IMR-90 (cell line): ENCODE measurements around the gene PTCD1. TPM values are rescaled to one million over a fixed set of nuclear protein-coding genes. Genes with fewer than 3 reads are reported as not detected.

Source experiments
- ATAC-seq: fragments of 200-7000 bp; cut with Tn5 transposase; 2 replicates; pipeline ENCODE4 v1.9.1; 2020; ENCODE audit warnings: low read depth, mild to moderate bottlenecking, moderate library complexity
- BruUV-seq: library from RNA; stranded (reverse); fragments of 400-500 nt; replicated peaks from 2 replicates; lab custom pipeline; 2021; lab: Mats Ljungman, UMichigan
- CTCF ChIA-PET: fragments of 300-600 bp; formaldehyde crosslinking; extraction: SDS; loops from one replicate; lab custom pipeline; 2021; ENCODE audit warnings: antibody characterized with exemption; lab: Yijun Ruan, JAX
- POLR2A ChIA-PET: fragments of 300-600 bp; sonication (Branson Sonifier 250); formaldehyde crosslinking; loops from one replicate; lab custom pipeline; 2022; ENCODE audit warnings: antibody characterized with exemption; ENCODE audit not compliant: unreplicated experiment; lab: Charles Lee
- DNase-seq: peaks from one replicate; pipeline ENCODE4 v3.0.0; 2013
- H2AFZ ChIP-seq: replicated peaks from 2 replicates; pipeline ENCODE3; 2013; ENCODE audit warnings: low read length, mild to moderate bottlenecking; ENCODE audit not compliant: poor library complexity
- H2AK5ac ChIP-seq: 2 replicates; pipeline ENCODE4 v1.6.1; 2013; ENCODE audit warnings: low read depth, low read length, inconsistent platforms
- H2AK9ac ChIP-seq: replicated peaks from 2 replicates; pipeline ENCODE3; 2013; ENCODE audit warnings: mild to moderate bottlenecking, low read depth, low read length, moderate library complexity; ENCODE audit not compliant: poor library complexity
- H2BK120ac ChIP-seq: 2 replicates; pipeline ENCODE4 v1.6.1; 2013; ENCODE audit warnings: low read depth, low read length, inconsistent platforms
- H2BK15ac ChIP-seq: 3 replicates; pipeline ENCODE4 v1.6.1; 2013; ENCODE audit warnings: low read depth, low read length, inconsistent platforms
- H2BK20ac ChIP-seq: 2 replicates; pipeline ENCODE4 v1.6.1; 2013; ENCODE audit warnings: low read depth, mild to moderate bottlenecking, inconsistent platforms, low read length, moderate library complexity
- H2BK5ac ChIP-seq: 2 replicates; pipeline ENCODE4 v1.6.1; 2013; ENCODE audit warnings: mild to moderate bottlenecking, low read depth, low read length, inconsistent platforms; ENCODE audit not compliant: poor library complexity, severe bottlenecking
- H3K14ac ChIP-seq: replicated peaks from 2 replicates; pipeline ENCODE4 v1.6.1; 2013; ENCODE audit warnings: low read depth, low read length, inconsistent platforms
- H3K18ac ChIP-seq: 2 replicates; pipeline ENCODE4 v1.6.1; 2013; ENCODE audit warnings: low read depth, low read length, control low read depth
- H3K23ac ChIP-seq: 2 replicates; pipeline ENCODE4 v1.6.1; 2013; ENCODE audit warnings: low read depth, low read length, inconsistent platforms
- H3K27ac ChIP-seq: 2 replicates; pipeline ENCODE4 v1.5.1; 2013; ENCODE audit warnings: mild to moderate bottlenecking, control low read depth, low read length; ENCODE audit not compliant: insufficient read depth
- H3K27me3 ChIP-seq: 2 replicates; pipeline ENCODE4 v1.6.1; 2013; ENCODE audit warnings: low read length; ENCODE audit not compliant: control insufficient read depth, insufficient read depth
- H3K36me3 ChIP-seq: 2 replicates; pipeline ENCODE4 v1.6.1; 2013; ENCODE audit warnings: low read length, mixed read lengths; ENCODE audit not compliant: control insufficient read depth, insufficient read depth
- H3K4ac ChIP-seq: 2 replicates; pipeline ENCODE4 v1.6.1; 2013; ENCODE audit warnings: low read depth, low read length, inconsistent platforms
- H3K4me1 ChIP-seq: 2 replicates; pipeline ENCODE4 v1.6.1; 2013; ENCODE audit warnings: low read length, mixed read lengths; ENCODE audit not compliant: control insufficient read depth, insufficient read depth
- H3K4me2 ChIP-seq: 2 replicates; pipeline ENCODE4 v1.6.1; 2013; ENCODE audit warnings: low read depth, mild to moderate bottlenecking, control low read depth, low read length, moderate library complexity
- H3K4me3 ChIP-seq: 2 replicates; pipeline ENCODE4 v1.5.1; 2013; ENCODE audit warnings: low read depth, mild to moderate bottlenecking, control low read depth, low read length, moderate library complexity; ENCODE audit not compliant: insufficient read depth
- H3K56ac ChIP-seq: 2 replicates; pipeline ENCODE4 v1.6.1; 2013; ENCODE audit warnings: low read length, inconsistent platforms; ENCODE audit not compliant: insufficient read depth; ENCODE audit errors: extremely low read depth
- H3K79me1 ChIP-seq, 2 experiments: 2 replicates each; pipeline ENCODE4 v1.6.1; 2013; ENCODE audit warnings: low read length in 2 of 2, inconsistent platforms in 1 of 2, low read depth in 1 of 2
- H3K9ac ChIP-seq: 2 replicates; pipeline ENCODE4 v1.6.1; 2013; ENCODE audit warnings: low read depth, low read length, control low read depth
- H3K9me1 ChIP-seq: 2 replicates; pipeline ENCODE4 v1.6.1; 2013; ENCODE audit warnings: low read length, inconsistent platforms; ENCODE audit not compliant: insufficient read depth
- H3K9me3 ChIP-seq: 2 replicates; pipeline ENCODE4 v1.6.1; 2013; ENCODE audit warnings: low read length; ENCODE audit not compliant: control insufficient read depth, insufficient read depth
- H4K20me1 ChIP-seq: 2 replicates; pipeline ENCODE4 v1.6.1; 2013; ENCODE audit warnings: low read length, inconsistent platforms; ENCODE audit not compliant: insufficient read depth
- H4K5ac ChIP-seq: 2 replicates; pipeline ENCODE4 v1.6.1; 2013; ENCODE audit warnings: mild to moderate bottlenecking, low read depth, low read length, control low read depth
- H4K8ac ChIP-seq, 2 experiments: 2 replicates each; pipeline ENCODE4 v1.6.1; 2013; ENCODE audit warnings: low read depth in 2 of 2, low read length in 2 of 2, control low read depth in 1 of 2, inconsistent platforms in 1 of 2
- H4K91ac ChIP-seq: 2 replicates; pipeline ENCODE4 v1.6.1; 2013; ENCODE audit warnings: low read depth, low read length, inconsistent platforms; ENCODE audit not compliant: insufficient read depth
- BHLHE40 ChIP-seq: fragments of 150-350 bp; IDR thresholded peaks from 2 replicates; pipeline ENCODE4 v1.6.1; 2016; ENCODE audit warnings: mild to moderate bottlenecking, low read depth, low read length
- CEBPB ChIP-seq: IDR thresholded peaks from 2 replicates; pipeline ENCODE4 v1.6.1; 2012; ENCODE audit warnings: low read depth, low read length, improper control_type of control experiment
- MAZ ChIP-seq: IDR thresholded peaks from 2 replicates; pipeline ENCODE4 v1.6.1; 2012; ENCODE audit warnings: low read depth, mild to moderate bottlenecking, low read length, improper control_type of control experiment, moderate library complexity, borderline replicate concordance
- MXI1 ChIP-seq: IDR thresholded peaks from 2 replicates; pipeline ENCODE4 v1.6.1; 2012; ENCODE audit warnings: low read depth, mild to moderate bottlenecking, low read length, moderate library complexity, borderline replicate concordance
- NFE2L2 ChIP-seq: fragments of 150-350 bp; IDR thresholded peaks from 2 replicates; pipeline ENCODE4 v1.6.1; 2016; ENCODE audit warnings: low read depth, mild to moderate bottlenecking, low read length
- RAD21 ChIP-seq: IDR thresholded peaks from 2 replicates; pipeline ENCODE4 v1.6.1; 2012; ENCODE audit warnings: low read length, improper control_type of control experiment
- RCOR1 ChIP-seq: IDR thresholded peaks from 2 replicates; pipeline ENCODE4 v1.6.1; 2012; ENCODE audit warnings: mild to moderate bottlenecking, low read length, improper control_type of control experiment; ENCODE audit not compliant: insufficient replicate concordance
- RFX5 ChIP-seq: IDR thresholded peaks from 2 replicates; pipeline ENCODE4 v1.8.0; 2012; ENCODE audit warnings: low read depth, mild to moderate bottlenecking, low read length, moderate library complexity
- SMC3 ChIP-seq: fragments of 150-350 bp; IDR thresholded peaks from 2 replicates; pipeline ENCODE4 v1.6.1; 2016; ENCODE audit warnings: low read depth, mild to moderate bottlenecking, antibody characterized with exemption, low read length, moderate library complexity
- WGBS, 2 experiments: methylation state at CpG; one replicate each; pipeline versions ENCODE4 v1.1.5 to v1.1.7; 2013; ENCODE audit warnings: missing lambda C conversion rate in 2 of 2; ENCODE audit not compliant: insufficient read length in 1 of 2; ENCODE audit errors: extremely low coverage in 2 of 2; 5-methylcytosine and 5-hydroxymethylcytosine counted together
- dilution Hi-C: fragments of 300-500 bp; cut with HindIII; formaldehyde crosslinking; loops from one replicate; pipeline ENCODE4 v1.14.3; 2018; ENCODE audit warnings: low sequenced_read_pairs; ENCODE audit not compliant: unreplicated experiment
- in situ Hi-C: fragments of 300-500 bp; cut with MboI; formaldehyde crosslinking; loops from 3 replicates; pipeline ENCODE4 v1.14.3; 2019; ENCODE audit warnings: low sequenced_read_pairs, inconsistent platforms, mixed read lengths
- intact Hi-C: fragments of 100-400 bp; cut with micrococcal nuclease; formaldehyde crosslinking; loops from 2 replicates; pipeline ENCODE4 v1.10.0; 2022
- polyA plus RNA-seq, 3 experiments: library from polyadenylated mRNA; depleted of rRNA; stranded (reverse); fragments of >200 nt; gene quantifications; 2 replicates each; pipeline ENCODE4 v1.2.3, GENCODE V29; 2012; ENCODE audit warnings: low replicate concordance in 1 of 3
- total RNA-seq: library from RNA; depleted of rRNA; stranded (reverse); fragments of >200 nt; gene quantifications from 2 replicates; pipeline ENCODE4 v1.2.3, GENCODE V29; 2012
- TF ChIP-seq, protein P1 (sequence below): fragments of 150-350 bp; IDR thresholded peaks from 2 replicates; pipeline ENCODE4 v1.6.1; 2016; ENCODE audit warnings: low read depth, mild to moderate bottlenecking, low read length, moderate library complexity, borderline replicate concordance
- TF ChIP-seq, protein P2 (sequence below): fragments of 150-350 bp; IDR thresholded peaks from 2 replicates; pipeline ENCODE4 v1.6.1; 2017; ENCODE audit warnings: mild to moderate bottlenecking, antibody characterized with exemption, low read length, low read depth

Gene PTCD1
- total and polyA plus RNA-seq, 2 of the 4 experiments (the other 2 are of a cell fraction): 2.2 to 4.0 TPM

DNA sequence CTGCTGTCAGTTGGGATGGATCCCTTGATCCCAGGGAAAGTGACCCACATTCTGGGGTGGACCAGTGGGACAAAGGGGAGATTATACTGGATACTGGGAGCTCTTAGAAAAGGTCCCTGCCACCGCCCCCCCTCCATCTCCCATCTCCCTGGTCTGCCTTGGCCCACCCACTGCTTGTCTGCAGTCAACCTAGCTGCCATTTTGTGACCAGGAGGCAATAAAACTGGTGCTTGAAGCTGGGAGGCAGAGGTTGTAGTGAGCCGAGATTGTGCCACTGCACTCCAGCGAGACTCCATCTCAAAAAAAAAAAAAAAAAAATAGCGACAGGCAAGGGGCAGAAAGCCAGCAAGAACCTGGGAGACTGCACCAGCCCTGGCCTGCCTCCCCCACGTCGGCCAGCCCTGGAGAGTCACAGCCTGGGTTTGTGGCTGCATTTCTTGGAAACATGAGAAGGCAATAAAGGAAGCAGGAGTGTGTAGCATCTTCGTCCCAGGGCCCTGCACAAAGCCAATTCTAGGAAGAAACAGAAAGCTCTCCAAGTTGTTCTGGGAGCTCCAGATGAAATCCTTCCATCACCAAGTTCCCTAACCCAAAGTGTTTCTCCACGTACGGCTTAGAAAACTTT is 68.7 kb downstream of the PTCD1 start (continued):
- no peak for TF ChIP-seq RAD21

DNA sequence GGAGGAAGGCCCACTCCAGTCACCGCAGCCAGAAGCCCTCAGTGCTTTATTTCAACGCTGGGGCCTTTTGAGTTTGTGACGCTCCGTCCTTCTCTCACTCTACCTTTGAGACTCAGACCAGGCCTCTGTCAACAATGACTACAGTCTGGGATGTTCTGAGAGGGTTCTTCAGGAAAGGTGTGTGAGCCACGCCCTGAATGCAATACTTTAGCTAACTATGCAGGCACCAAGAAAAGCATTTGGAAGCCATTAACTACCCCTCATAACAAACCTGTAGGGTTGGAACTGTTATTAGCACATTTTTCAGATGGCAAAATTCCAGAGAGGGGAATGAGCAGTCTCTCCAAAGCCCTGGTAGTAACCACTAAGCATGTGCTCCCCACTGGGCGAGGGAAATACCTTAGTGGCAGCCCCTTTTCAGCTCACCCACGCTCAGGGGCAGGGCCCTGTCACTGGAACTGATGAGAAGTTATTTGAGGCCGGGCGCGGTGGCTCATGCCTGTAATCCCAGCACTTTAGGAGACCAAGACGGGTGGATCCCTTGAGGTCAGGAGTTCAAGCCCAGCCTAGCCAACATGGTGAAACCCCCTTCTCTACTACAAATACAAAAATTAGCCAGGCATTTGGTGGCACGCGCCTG is 69.7 kb downstream of the PTCD1 start:
- Histone ChIP-seq H2BK120ac (no peak overlapping the region), H3K27ac (no peak overlapping the region), H3K14ac (no peak overlapping the region), H3K4me2 (no peak overlapping the region), H3K79me1 (peaks cover 7 to 41% of the 10 kb centered on the region in 2 experiments; a peak in 3 of 4 replicates), H3K4me3 (no peak overlapping the region), H3K18ac (no peak overlapping the region), H2AK9ac (no peak overlapping the region), H4K20me1 (peaks cover 5% of the 10 kb centered on the region; the same call in 1 of the 2 replicates), H4K8ac (no peak overlapping the region; a peak in 1 of 4 replicates), H3K4ac (no peak overlapping the region), H3K36me3 (peaks cover 26% of the 10 kb centered on the region), H2BK15ac (no peak overlapping the region), H3K9me3 (no peaks in the 10 kb centered on the region), H3K56ac (no peak overlapping the region), H2BK20ac (no peak overlapping the region), H4K91ac (no peak overlapping the region), H3K9me1 (peaks cover 4% of the 10 kb centered on the region; the same call in 1 of the 2 replicates), H2AFZ (no peak overlapping the region), H2BK5ac (no peak overlapping the region), H2AK5ac (no peak overlapping the region), H3K9ac (no peak overlapping the region), H3K27me3 (no peaks in the 10 kb centered on the region), H3K23ac (no peak overlapping the region), H4K5ac (no peak overlapping the region), H3K4me1 (peaks cover 8% of the 10 kb centered on the region; the same call in 1 of the 2 replicates)
- DNase-seq: no peak
- no peak for ATAC-seq
- ChIA-PET CTCF (no interaction called here), POLR2A (no interaction called here)
- dilution Hi-C loops (no loop called here), intact Hi-C loops (no loop called here), in situ Hi-C loops (no loop called here)
- WGBS, 2 experiments: 100% methylated on average over 3 of the region's 13 CpGs; no CpG with 5 or more reads in 1 of the 2 experiments
- no TSS peak for BruUV-seq
- no peak for TF ChIP-seq SMC3
- no peak for TF ChIP-seq RFX5
- TF ChIP-seq MAZ: no peak
- TF ChIP-seq BHLHE40: no peak
- no peak for TF ChIP-seq RCOR1
- no peak for TF ChIP-seq RAD21
- TF ChIP-seq, protein P1, sequence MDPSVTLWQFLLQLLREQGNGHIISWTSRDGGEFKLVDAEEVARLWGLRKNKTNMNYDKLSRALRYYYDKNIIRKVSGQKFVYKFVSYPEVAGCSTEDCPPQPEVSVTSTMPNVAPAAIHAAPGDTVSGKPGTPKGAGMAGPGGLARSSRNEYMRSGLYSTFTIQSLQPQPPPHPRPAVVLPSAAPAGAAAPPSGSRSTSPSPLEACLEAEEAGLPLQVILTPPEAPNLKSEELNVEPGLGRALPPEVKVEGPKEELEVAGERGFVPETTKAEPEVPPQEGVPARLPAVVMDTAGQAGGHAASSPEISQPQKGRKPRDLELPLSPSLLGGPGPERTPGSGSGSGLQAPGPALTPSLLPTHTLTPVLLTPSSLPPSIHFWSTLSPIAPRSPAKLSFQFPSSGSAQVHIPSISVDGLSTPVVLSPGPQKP: no peak
- TF ChIP-seq, protein P2, sequence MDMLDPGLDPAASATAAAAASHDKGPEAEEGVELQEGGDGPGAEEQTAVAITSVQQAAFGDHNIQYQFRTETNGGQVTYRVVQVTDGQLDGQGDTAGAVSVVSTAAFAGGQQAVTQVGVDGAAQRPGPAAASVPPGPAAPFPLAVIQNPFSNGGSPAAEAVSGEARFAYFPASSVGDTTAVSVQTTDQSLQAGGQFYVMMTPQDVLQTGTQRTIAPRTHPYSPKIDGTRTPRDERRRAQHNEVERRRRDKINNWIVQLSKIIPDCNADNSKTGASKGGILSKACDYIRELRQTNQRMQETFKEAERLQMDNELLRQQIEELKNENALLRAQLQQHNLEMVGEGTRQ: no peak
- TF ChIP-seq MXI1: no peak
- no peak for TF ChIP-seq CEBPB
- TF ChIP-seq NFE2L2: no peak
